Mesendoderm (in vitro differentiated cells): ENCODE data around the gene STAT3.
A peak's percentile ranks its signal among the peaks of the same experiment; 100 is the strongest.
"Not testable (repeated sequence)": the region's sequence is repeated elsewhere in the genome, so short reads cannot be mapped to it uniquely, and the experiment has no call there.

ENCODE experiments used
- DNase-seq: peaks from one replicate; pipeline ENCODE4 v3.0.0; 2013
- H2AK5ac ChIP-seq: 2 replicates; pipeline ENCODE4 v1.6.1; 2013; ENCODE audit warnings: low read length, inconsistent platforms
- H2BK120ac ChIP-seq: 2 replicates; pipeline ENCODE4 v1.6.1; 2013; ENCODE audit warnings: low read depth, mild to moderate bottlenecking, low read length, moderate library complexity, mixed read lengths
- H2BK15ac ChIP-seq: replicated peaks from 2 replicates; pipeline ENCODE4 v1.6.1; 2013; ENCODE audit warnings: low read depth, mild to moderate bottlenecking, moderate library complexity
- H2BK5ac ChIP-seq: 2 replicates; pipeline ENCODE4 v1.6.1; 2013; ENCODE audit warnings: low read length, inconsistent platforms
- H3K18ac ChIP-seq: 2 replicates; pipeline ENCODE4 v1.6.1; 2013; ENCODE audit warnings: mild to moderate bottlenecking, low read length, mixed read lengths
- H3K23ac ChIP-seq: one replicate; pipeline ENCODE4 v1.6.1; 2013; ENCODE audit warnings: low read length
- H3K27ac ChIP-seq: 2 replicates; pipeline ENCODE4 v1.5.1; 2013; ENCODE audit warnings: low read depth, mild to moderate bottlenecking, inconsistent platforms, low read length, moderate library complexity
- H3K27me3 ChIP-seq: 2 replicates; pipeline ENCODE4 v1.6.1; 2013; ENCODE audit warnings: low read length, control low read depth, mild to moderate bottlenecking, inconsistent platforms; ENCODE audit not compliant: insufficient read depth, poor library complexity
- H3K36me3 ChIP-seq: 2 replicates; pipeline ENCODE4 v1.6.1; 2013; ENCODE audit warnings: low read length, inconsistent platforms; ENCODE audit not compliant: control insufficient read depth, insufficient read depth
- H3K4ac ChIP-seq: one replicate; pipeline ENCODE4 v1.6.1; 2013; ENCODE audit warnings: low read depth, mild to moderate bottlenecking, low read length, moderate library complexity
- H3K4me1 ChIP-seq: 2 replicates; pipeline ENCODE4 v1.6.1; 2013; ENCODE audit warnings: low read depth, low read length, inconsistent platforms; ENCODE audit not compliant: control insufficient read depth
- H3K4me2 ChIP-seq: 2 replicates; pipeline ENCODE4 v1.6.1; 2013; ENCODE audit warnings: low read length
- H3K4me3 ChIP-seq: 2 replicates; pipeline ENCODE4 v1.5.1; 2013; ENCODE audit warnings: mild to moderate bottlenecking, low read length
- H3K56ac ChIP-seq: one replicate; pipeline ENCODE4 v1.6.1; 2013; ENCODE audit warnings: low read length
- H3K79me1 ChIP-seq: 2 replicates; pipeline ENCODE4 v1.6.1; 2013; ENCODE audit warnings: low read length, inconsistent platforms
- H3K79me2 ChIP-seq: 2 replicates; pipeline ENCODE4 v1.6.1; 2013; ENCODE audit warnings: mild to moderate bottlenecking, low read length; ENCODE audit not compliant: control insufficient read depth, insufficient read depth
- H3K9ac ChIP-seq: 2 replicates; pipeline ENCODE4 v1.6.1; 2013; ENCODE audit warnings: low read length, inconsistent platforms
- H4K5ac ChIP-seq: one replicate; pipeline ENCODE4 v1.6.1; 2013; ENCODE audit warnings: low read length
- H4K8ac ChIP-seq: one replicate; pipeline ENCODE4 v1.6.1; 2013; ENCODE audit warnings: low read depth, mild to moderate bottlenecking, control low read depth, low read length, moderate library complexity
- WGBS: extraction: QIAGEN DNeasy Blood & Tissue Kit; methylation state at CpG from one replicate; pipeline ENCODE4 v1.1.7; 2013; ENCODE audit warnings: low lambda C conversion rate, missing lambda C conversion rate; ENCODE audit not compliant: insufficient coverage; ENCODE audit errors: extremely low coverage; 5-methylcytosine and 5-hydroxymethylcytosine counted together

STAT3 gene

GRCh38 chr17:42421136-42421506 lies 32.9 kb upstream of the STAT3 start:
- Histone ChIP-seq H3K4me2 (peak overlapping the region; percentile 74), H3K56ac (peak overlapping the region; percentile 89), H2AK5ac (no peak overlapping the region), H3K4ac (no peak overlapping the region), H3K23ac (no peak overlapping the region), H3K4me3 (no peak overlapping the region), H4K5ac (no peak overlapping the region), H3K4me1 (no peaks in the 10 kb centered on the region), H2BK15ac (no peak overlapping the region), H2BK120ac (no peak overlapping the region), H3K36me3 (no peaks in the 10 kb centered on the region), H4K8ac (no peak overlapping the region), H3K79me1 (no peaks in the 10 kb centered on the region), H3K27ac (no peak overlapping the region), H2BK5ac (no peak overlapping the region), H3K9ac (peak overlapping the region; percentile 42), H3K27me3 (no peaks in the 10 kb centered on the region), H3K79me2 (no peaks in the 10 kb centered on the region), H3K18ac (no peak overlapping the region)
- no CpG with 5 or more reads among the region's 6 CpGs for WGBS
- DNase-seq, result no peak

- not testable (repeated sequence) for H3K27ac ChIP-seq, H3K4me3 ChIP-seq, H3K36me3 ChIP-seq, H3K56ac ChIP-seq, H4K5ac ChIP-seq, DNase-seq, H3K4ac ChIP-seq, H3K23ac ChIP-seq, H2BK120ac ChIP-seq, H3K27me3 ChIP-seq, H2AK5ac ChIP-seq, H4K8ac ChIP-seq, H3K79me1 ChIP-seq, H3K4me2 ChIP-seq, H2BK5ac ChIP-seq, H3K9ac ChIP-seq, H3K18ac ChIP-seq, H3K79me2 ChIP-seq, H3K4me1 ChIP-seq, H2BK15ac ChIP-seq
- no CpG with 5 or more reads among the region's 5 CpGs for WGBS
Observed at GRCh38 chr17:42417981-42418380, 29.7 kb upstream of the STAT3 start.

GRCh38 chr17:42414704-42415409 lies 26.6 kb upstream of the STAT3 start:
- H3K56ac ChIP-seq, result no peak overlapping the region
- no peak overlapping the region for H3K9ac ChIP-seq
- no peak overlapping the region for H3K4me3 ChIP-seq
- H3K4me2 ChIP-seq, result no peak overlapping the region
- no peaks in the 10 kb centered on the region for H3K4me1 ChIP-seq
- no peak overlapping the region for H2BK120ac ChIP-seq
- no peak overlapping the region for H3K4ac ChIP-seq
- H3K27ac ChIP-seq, result no peak overlapping the region
- no peak overlapping the region for H4K5ac ChIP-seq
- no peak overlapping the region for H4K8ac ChIP-seq
- no peak for DNase-seq
- no peaks in the 10 kb centered on the region for H3K79me1 ChIP-seq
- WGBS, result no CpG with 5 or more reads among the region's 7 CpGs
- H3K36me3 ChIP-seq, result no peaks in the 10 kb centered on the region
- H3K79me2 ChIP-seq, result no peaks in the 10 kb centered on the region
- H3K23ac ChIP-seq, result no peak overlapping the region
- no peak overlapping the region for H2BK5ac ChIP-seq
- no peak overlapping the region for H3K18ac ChIP-seq
- no peaks in the 10 kb centered on the region for H3K27me3 ChIP-seq
- H2BK15ac ChIP-seq, result no peak overlapping the region
- H2AK5ac ChIP-seq, result no peak overlapping the region

- Histone ChIP-seq H3K4me1 (no peaks in the 10 kb centered on the region), H2BK5ac (no peak overlapping the region), H3K79me2 (no peaks in the 10 kb centered on the region), H3K56ac (no peak overlapping the region), H3K9ac (no peak overlapping the region), H3K79me1 (no peaks in the 10 kb centered on the region), H3K18ac (no peak overlapping the region), H3K23ac (no peak overlapping the region), H3K27me3 (no peaks in the 10 kb centered on the region), H3K4me2 (no peak overlapping the region), H3K4me3 (no peak overlapping the region), H3K36me3 (no peaks in the 10 kb centered on the region), H4K8ac (no peak overlapping the region), H3K27ac (no peak overlapping the region), H4K5ac (no peak overlapping the region), H2BK120ac (no peak overlapping the region), H3K4ac (no peak overlapping the region), H2BK15ac (no peak overlapping the region), H2AK5ac (no peak overlapping the region)
- no peak for DNase-seq
- WGBS, result no CpG with 5 or more reads among the region's 3 CpGs
Observed at GRCh38 chr17:42413464-42414040, 25.3 kb upstream of the STAT3 start.

GRCh38 chr17:42411905-42412679 lies 23.9 kb upstream of the STAT3 start:
- Histone ChIP-seq H3K27ac (no peak overlapping the region), H3K9ac (no peak overlapping the region), H4K8ac (no peak overlapping the region), H3K4me2 (no peak overlapping the region), H4K5ac (no peak overlapping the region), H3K27me3 (no peaks in the 10 kb centered on the region), H2BK15ac (no peak overlapping the region), H2BK5ac (no peak overlapping the region), H3K4me1 (no peaks in the 10 kb centered on the region), H3K18ac (no peak overlapping the region), H3K4me3 (no peak overlapping the region), H3K56ac (no peak overlapping the region), H3K23ac (no peak overlapping the region), H2AK5ac (no peak overlapping the region), H3K79me1 (no peaks in the 10 kb centered on the region), H2BK120ac (no peak overlapping the region), H3K36me3 (no peaks in the 10 kb centered on the region), H3K79me2 (no peaks in the 10 kb centered on the region), H3K4ac (no peak overlapping the region)
- no CpG with 5 or more reads among the region's 11 CpGs for WGBS
- DNase-seq, result no peak
